HepG2 (cell line): ENCODE data around the gene ATP4A. TPM values are rescaled to one million over a fixed set of nuclear protein-coding genes. Genes with fewer than 3 reads are reported as not detected.

Experiments used
- ADNP ChIP-seq: sonication (generic); formaldehyde crosslinking; IDR thresholded peaks from 2 replicates; pipeline ENCODE4 v1.4.0; 2020; ENCODE audit warnings: missing genetic modification reagents
- CEBPG ChIP-seq: IDR thresholded peaks from 2 replicates; pipeline ENCODE4 v1.6.1; 2016
- DDIT3 ChIP-seq: sonication (generic); formaldehyde crosslinking; IDR thresholded peaks from 2 replicates; pipeline ENCODE4 v1.4.0; 2020; ENCODE audit warnings: mild to moderate bottlenecking, missing genetic modification reagents
- EZH2 ChIP-seq: conservative IDR thresholded peaks from 2 replicates; pipeline ENCODE4 v1.6.1; 2012; ENCODE audit warnings: mild to moderate bottlenecking, low read depth, low read length, moderate library complexity
- HCFC1 ChIP-seq: fragments of 150-350 bp; IDR thresholded peaks from 2 replicates; pipeline ENCODE4 v1.6.1; 2014; ENCODE audit warnings: low read depth, low read length
- HDAC1 ChIP-seq: sonication (generic); formaldehyde crosslinking; IDR thresholded peaks from 2 replicates; pipeline ENCODE4 v1.5.1; 2020; ENCODE audit warnings: mild to moderate bottlenecking, missing genetic modification reagents
- HDAC2 ChIP-seq: sonication (generic); formaldehyde crosslinking; IDR thresholded peaks from 2 replicates; pipeline ENCODE4 v1.4.0; 2020; ENCODE audit warnings: missing genetic modification reagents
- HES4 ChIP-seq: sonication (generic); formaldehyde crosslinking; IDR thresholded peaks from 2 replicates; pipeline ENCODE4 v1.9.0; 2021; ENCODE audit warnings: mild to moderate bottlenecking, missing genetic modification reagents, borderline replicate concordance
- SMAD9 ChIP-seq: sonication (generic); formaldehyde crosslinking; IDR thresholded peaks from 2 replicates; pipeline ENCODE4 v1.5.1; 2020; ENCODE audit warnings: mild to moderate bottlenecking, missing genetic modification reagents
- THAP11 ChIP-seq: IDR thresholded peaks from 2 replicates; pipeline ENCODE4 v1.6.1; 2016; ENCODE audit warnings: missing biosample characterization, missing genetic modification reagents
- ZGPAT ChIP-seq: IDR thresholded peaks from 2 replicates; pipeline ENCODE4 v1.6.1; 2016; ENCODE audit warnings: mild to moderate bottlenecking
- ZNF20 ChIP-seq: sonication (generic); formaldehyde crosslinking; IDR thresholded peaks from 2 replicates; pipeline ENCODE4 v1.4.0; 2020; ENCODE audit warnings: mild to moderate bottlenecking, moderate library complexity, missing genetic modification reagents
- ZNF251 ChIP-seq: sonication (generic); formaldehyde crosslinking; IDR thresholded peaks from 2 replicates; pipeline ENCODE4 v1.9.0; 2021; ENCODE audit warnings: mild to moderate bottlenecking, missing genetic modification reagents
- ZNF292 ChIP-seq: sonication (generic); formaldehyde crosslinking; IDR thresholded peaks from 2 replicates; pipeline ENCODE4 v1.8.1; 2022; ENCODE audit warnings: mild to moderate bottlenecking, low read depth, missing genetic modification reagents, borderline replicate concordance
- ZNF335 ChIP-seq: sonication (generic); formaldehyde crosslinking; IDR thresholded peaks from 2 replicates; pipeline ENCODE4 v1.4.0; 2020; ENCODE audit warnings: missing genetic modification reagents
- ZNF34 ChIP-seq: sonication (generic); formaldehyde crosslinking; IDR thresholded peaks from 2 replicates; pipeline ENCODE4 v1.4.0; 2020; ENCODE audit warnings: mild to moderate bottlenecking, missing genetic modification reagents, borderline replicate concordance
- ZNF510 ChIP-seq: sonication (generic); formaldehyde crosslinking; IDR thresholded peaks from 2 replicates; pipeline ENCODE4 v1.4.0; 2020; ENCODE audit warnings: low read depth, mild to moderate bottlenecking, missing genetic modification reagents
- ZNF550 ChIP-seq: sonication (generic); formaldehyde crosslinking; IDR thresholded peaks from 2 replicates; pipeline ENCODE4 v1.4.0; 2020; ENCODE audit warnings: mild to moderate bottlenecking, missing genetic modification reagents, borderline replicate concordance
- ZNF776 ChIP-seq: sonication (generic); formaldehyde crosslinking; IDR thresholded peaks from 2 replicates; pipeline ENCODE4 v1.4.0; 2020; ENCODE audit warnings: mild to moderate bottlenecking, missing genetic modification reagents
- ZNF839 ChIP-seq: sonication (generic); formaldehyde crosslinking; IDR thresholded peaks from 2 replicates; pipeline ENCODE4 v1.4.0; 2020; ENCODE audit warnings: missing genetic modification reagents, mild to moderate bottlenecking, borderline replicate concordance
- ZNF878 ChIP-seq: sonication (generic); formaldehyde crosslinking; IDR thresholded peaks from 2 replicates; pipeline ENCODE4 v1.8.1; 2023; ENCODE audit warnings: mild to moderate bottlenecking, missing genetic modification reagents, moderate library complexity
- polyA plus RNA-seq, 8 experiments: library from polyadenylated mRNA; depleted of rRNA in 3 of 8; stranded (reverse) in 7 of 8; unstranded in 1 of 8; fragments of >200 nt; fragmentation: Illumina TruSeq in 4 of 8; extraction: Trizol in 4 of 8; gene quantifications; 2 replicates each; pipeline versions ENCODE4 v1.2.1 to v1.2.3, GENCODE V29; 2011 to 2016; ENCODE audit warnings: low read depth in 4 of 8, missing spikeins in 1 of 8, mixed read lengths in 1 of 8; ENCODE audit not compliant: insufficient read depth in 1 of 8
- total RNA-seq, 5 experiments: library from RNA; depleted of rRNA; stranded (reverse); fragments of >200 nt; fragmentation: Illumina TruSeq; extraction: Trizol; gene quantifications; 2 replicates each; pipeline ENCODE4 v1.2.3, GENCODE V29; 2016; ENCODE audit warnings: low read depth in 1 of 5
- TF ChIP-seq, protein P1 (sequence below): sonication (generic); formaldehyde crosslinking; IDR thresholded peaks from 2 replicates; pipeline ENCODE4 v1.5.0; 2020; ENCODE audit warnings: mild to moderate bottlenecking, missing genetic modification reagents, moderate library complexity
- TF ChIP-seq, protein P2 (sequence below): sonication (generic); formaldehyde crosslinking; IDR thresholded peaks from 2 replicates; pipeline ENCODE4 v1.5.1; 2020; ENCODE audit warnings: mild to moderate bottlenecking, missing genetic modification reagents, borderline replicate concordance

Gene ATP4A
- total and polyA plus RNA-seq, 2 of the 13 experiments (the other 11 are each of a cell fraction or from before 2014, with no cell fraction given) = 0.08 to 0.11 TPM

- TF ChIP-seq, protein P1, sequence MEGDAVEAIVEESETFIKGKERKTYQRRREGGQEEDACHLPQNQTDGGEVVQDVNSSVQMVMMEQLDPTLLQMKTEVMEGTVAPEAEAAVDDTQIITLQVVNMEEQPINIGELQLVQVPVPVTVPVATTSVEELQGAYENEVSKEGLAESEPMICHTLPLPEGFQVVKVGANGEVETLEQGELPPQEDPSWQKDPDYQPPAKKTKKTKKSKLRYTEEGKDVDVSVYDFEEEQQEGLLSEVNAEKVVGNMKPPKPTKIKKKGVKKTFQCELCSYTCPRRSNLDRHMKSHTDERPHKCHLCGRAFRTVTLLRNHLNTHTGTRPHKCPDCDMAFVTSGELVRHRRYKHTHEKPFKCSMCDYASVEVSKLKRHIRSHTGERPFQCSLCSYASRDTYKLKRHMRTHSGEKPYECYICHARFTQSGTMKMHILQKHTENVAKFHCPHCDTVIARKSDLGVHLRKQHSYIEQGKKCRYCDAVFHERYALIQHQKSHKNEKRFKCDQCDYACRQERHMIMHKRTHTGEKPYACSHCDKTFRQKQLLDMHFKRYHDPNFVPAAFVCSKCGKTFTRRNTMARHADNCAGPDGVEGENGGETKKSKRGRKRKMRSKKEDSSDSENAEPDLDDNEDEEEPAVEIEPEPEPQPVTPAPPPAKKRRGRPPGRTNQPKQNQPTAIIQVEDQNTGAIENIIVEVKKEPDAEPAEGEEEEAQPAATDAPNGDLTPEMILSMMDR (CRISPR knock-in tag) = 0 out of 2 replicates have a peak, but pooled peaks have one; percentile 8
- no peak for TF ChIP-seq ZNF20
- TF ChIP-seq ZNF510 (CRISPR knock-in tag) = no peak
- no peak for TF ChIP-seq DDIT3 (CRISPR knock-in tag)
- TF ChIP-seq, protein P2, sequence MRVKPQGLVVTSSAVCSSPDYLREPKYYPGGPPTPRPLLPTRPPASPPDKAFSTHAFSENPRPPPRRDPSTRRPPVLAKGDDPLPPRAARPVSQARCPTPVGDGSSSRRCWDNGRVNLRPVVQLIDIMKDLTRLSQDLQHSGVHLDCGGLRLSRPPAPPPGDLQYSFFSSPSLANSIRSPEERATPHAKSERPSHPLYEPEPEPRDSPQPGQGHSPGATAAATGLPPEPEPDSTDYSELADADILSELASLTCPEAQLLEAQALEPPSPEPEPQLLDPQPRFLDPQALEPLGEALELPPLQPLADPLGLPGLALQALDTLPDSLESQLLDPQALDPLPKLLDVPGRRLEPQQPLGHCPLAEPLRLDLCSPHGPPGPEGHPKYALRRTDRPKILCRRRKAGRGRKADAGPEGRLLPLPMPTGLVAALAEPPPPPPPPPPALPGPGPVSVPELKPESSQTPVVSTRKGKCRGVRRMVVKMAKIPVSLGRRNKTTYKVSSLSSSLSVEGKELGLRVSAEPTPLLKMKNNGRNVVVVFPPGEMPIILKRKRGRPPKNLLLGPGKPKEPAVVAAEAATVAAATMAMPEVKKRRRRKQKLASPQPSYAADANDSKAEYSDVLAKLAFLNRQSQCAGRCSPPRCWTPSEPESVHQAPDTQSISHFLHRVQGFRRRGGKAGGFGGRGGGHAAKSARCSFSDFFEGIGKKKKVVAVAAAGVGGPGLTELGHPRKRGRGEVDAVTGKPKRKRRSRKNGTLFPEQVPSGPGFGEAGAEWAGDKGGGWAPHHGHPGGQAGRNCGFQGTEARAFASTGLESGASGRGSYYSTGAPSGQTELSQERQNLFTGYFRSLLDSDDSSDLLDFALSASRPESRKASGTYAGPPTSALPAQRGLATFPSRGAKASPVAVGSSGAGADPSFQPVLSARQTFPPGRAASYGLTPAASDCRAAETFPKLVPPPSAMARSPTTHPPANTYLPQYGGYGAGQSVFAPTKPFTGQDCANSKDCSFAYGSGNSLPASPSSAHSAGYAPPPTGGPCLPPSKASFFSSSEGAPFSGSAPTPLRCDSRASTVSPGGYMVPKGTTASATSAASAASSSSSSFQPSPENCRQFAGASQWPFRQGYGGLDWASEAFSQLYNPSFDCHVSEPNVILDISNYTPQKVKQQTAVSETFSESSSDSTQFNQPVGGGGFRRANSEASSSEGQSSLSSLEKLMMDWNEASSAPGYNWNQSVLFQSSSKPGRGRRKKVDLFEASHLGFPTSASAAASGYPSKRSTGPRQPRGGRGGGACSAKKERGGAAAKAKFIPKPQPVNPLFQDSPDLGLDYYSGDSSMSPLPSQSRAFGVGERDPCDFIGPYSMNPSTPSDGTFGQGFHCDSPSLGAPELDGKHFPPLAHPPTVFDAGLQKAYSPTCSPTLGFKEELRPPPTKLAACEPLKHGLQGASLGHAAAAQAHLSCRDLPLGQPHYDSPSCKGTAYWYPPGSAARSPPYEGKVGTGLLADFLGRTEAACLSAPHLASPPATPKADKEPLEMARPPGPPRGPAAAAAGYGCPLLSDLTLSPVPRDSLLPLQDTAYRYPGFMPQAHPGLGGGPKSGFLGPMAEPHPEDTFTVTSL (CRISPR knock-in tag) = 0 out of 2 replicates have a peak, but pooled peaks have one; percentile 30
- peak; percentile 37; the same call in 1 of the 2 replicates for TF ChIP-seq THAP11 (CRISPR knock-in tag)
- no peak for TF ChIP-seq HCFC1
- no peak for TF ChIP-seq ZNF878 (CRISPR knock-in tag)
- no peak for TF ChIP-seq EZH2
- TF ChIP-seq ZNF251 = no peak
- TF ChIP-seq ZGPAT (CRISPR knock-in tag) = peak; percentile 38; the same call in 1 of the 2 replicates
- TF ChIP-seq ADNP (CRISPR knock-in tag) = no peak
- TF ChIP-seq SMAD9 (CRISPR knock-in tag) = no peak
- peak; percentile 26 for TF ChIP-seq CEBPG (CRISPR knock-in tag)
- peak; percentile 71 for TF ChIP-seq HDAC1
- TF ChIP-seq HES4 (CRISPR knock-in tag) = no peak
- TF ChIP-seq HDAC2 = peak; percentile 95
- no peak for TF ChIP-seq ZNF776 (CRISPR knock-in tag)
- TF ChIP-seq ZNF292 (CRISPR knock-in tag) = peak; percentile 89; the same call in 1 of the 2 replicates
- no peak for TF ChIP-seq ZNF550 (CRISPR knock-in tag)
- TF ChIP-seq ZNF34 (CRISPR knock-in tag) = no peak
- TF ChIP-seq ZNF839 = no peak
- no peak for TF ChIP-seq ZNF335 (CRISPR knock-in tag)
These were observed 5.9 kb upstream of the ATP4A start (continued) for GRCh38 chr19:35569281-35569781.
